ENCODE data around the gene S100A6.

- TF ChIP-seq ZNF274 (IDR thresholded peaks at IDR 0.05; ENCODE audit: low read depth, low read length) = no peak
- no peak for TF ChIP-seq YY1 (IDR thresholded peaks at IDR 0.05; ENCODE audit: insufficient read depth, insufficient read length)
Measured at GRCh38 chr1:153550827-153551500, 15.2 kb upstream of the S100A6 start.

Measured in NT2/D1 (cell line).